ENCODE results near the gene ARHGEF40. TPM values are rescaled to one million over a fixed set of nuclear protein-coding genes. Genes with fewer than 3 reads are reported as not detected.
"Not testable (repeated sequence)": the region's sequence is repeated elsewhere in the genome, so short reads cannot be mapped to it uniquely, and the experiment has no call there.

ARHGEF40 gene
- total RNA-seq, 2 experiments from 2014 or later: 0.11 to 0.48 TPM

GRCh38 chr14:21037156-21037555, 32.9 kb upstream of the ARHGEF40 start:
- ChIA-PET CTCF (interaction anchor here (0.8 kb wide), 1 partner anchor 22 kb away, joined by 4 read pairs; no protein-coding TSS in a partner anchor), POLR2A (no interaction called here)

- ChIA-PET POLR2A (no interaction called here), CTCF (interaction anchor here (1.8 to 4.2 kb wide), 2 partner anchors 25 to 54 kb away, joined by 7 to 45 read pairs; no protein-coding TSS in a partner anchor)
Measured at GRCh38 chr14:21038441-21039422, 31.4 kb upstream of the ARHGEF40 start.

GRCh38 chr14:21039585-21040369, 30.3 kb upstream of the ARHGEF40 start:
- POLR2A ChIA-PET: no interaction called here
- CTCF ChIA-PET: interaction anchor here (1.0 to 4.2 kb wide), 4 partner anchors 10 to 53 kb away, joined by 3 to 45 read pairs (median 5); no protein-coding TSS in a partner anchor

GRCh38 chr14:21040370-21040925, 29.7 kb upstream of the ARHGEF40 start:
- ChIA-PET POLR2A (no interaction called here), CTCF (interaction anchor here (1.0 to 4.2 kb wide), 4 partner anchors 11 to 52 kb away, joined by 3 to 45 read pairs (median 5); no protein-coding TSS in a partner anchor)

GRCh38 chr14:21040941-21041340, 29.2 kb upstream of the ARHGEF40 start:
- CTCF ChIA-PET: interaction anchor here (4.2 kb wide), 1 partner anchor 28 kb away, joined by 45 read pairs; no protein-coding TSS in a partner anchor
- POLR2A ChIA-PET: not testable (repeated sequence)

- POLR2A ChIA-PET: no interaction called here
- CTCF ChIA-PET: interaction anchor here (0.9 to 4.2 kb wide), 2 partner anchors 28 to 71 kb away, joined by 3 to 45 read pairs; no protein-coding TSS in a partner anchor
Measured at GRCh38 chr14:21041676-21042433, 28.2 kb upstream of the ARHGEF40 start, which contains the start of gene RNASE7. Gene RNASE7, plus strand, starts transcription at chr14:21042362. Its CDS starts 631 bp downstream, at chr14:21042993.

- POLR2A ChIA-PET: no interaction called here
- CTCF ChIA-PET: interaction anchor here (0.9 kb wide), 1 partner anchor 72 kb away, joined by 3 read pairs; no protein-coding TSS in a partner anchor
Measured at GRCh38 chr14:21042918-21043317, 27.2 kb upstream of the ARHGEF40 start.

GRCh38 chr14:21043387-21043973, 26.6 kb upstream of the ARHGEF40 start:
- ChIA-PET POLR2A (no interaction called here), CTCF (interaction anchor here (0.6 to 1.0 kb wide), 3 partner anchors 22 to 148 kb away, joined by 3 to 4 read pairs (median 4); no protein-coding TSS in a partner anchor)

GRCh38 chr14:21043974-21044618, 26.0 kb upstream of the ARHGEF40 start:
- CTCF ChIA-PET: interaction anchor here (0.6 to 1.0 kb wide), 3 partner anchors 21 to 147 kb away, joined by 3 to 4 read pairs (median 4); no protein-coding TSS in a partner anchor
- POLR2A ChIA-PET: no interaction called here

GRCh38 chr14:21047378-21047781, 22.7 kb upstream of the ARHGEF40 start:
- ChIA-PET POLR2A (no interaction called here), CTCF (interaction anchor here (0.7 to 1.3 kb wide), 4 partner anchors 21 to 60 kb away, joined by 3 read pairs; no protein-coding TSS in a partner anchor)

- POLR2A ChIA-PET: no interaction called here
- CTCF ChIA-PET: no interaction called here
Measured at GRCh38 chr14:21048638-21049037, 21.5 kb upstream of the ARHGEF40 start.

- CTCF ChIA-PET: no interaction called here
- POLR2A ChIA-PET: no interaction called here
Measured at GRCh38 chr14:21049271-21049673, 20.8 kb upstream of the ARHGEF40 start.

- CTCF ChIA-PET: interaction anchor here (0.7 to 1.4 kb wide), 3 partner anchors 11 to 42 kb away, joined by 3 to 5 read pairs (median 4); no protein-coding TSS in a partner anchor
- POLR2A ChIA-PET: no interaction called here
Measured at GRCh38 chr14:21050597-21050996, 19.5 kb upstream of the ARHGEF40 start.

- ChIA-PET CTCF (interaction anchor here (0.6 kb wide), 1 partner anchor 391 kb away, joined by 3 read pairs; no protein-coding TSS in a partner anchor), POLR2A (no interaction called here)
Measured at GRCh38 chr14:21053184-21054122, 16.7 kb upstream of the ARHGEF40 start.

- ChIA-PET CTCF (interaction anchor here (0.6 kb wide), 1 partner anchor 392 kb away, joined by 3 read pairs; no protein-coding TSS in a partner anchor), POLR2A (no interaction called here)
Measured at GRCh38 chr14:21054123-21054767, 15.9 kb upstream of the ARHGEF40 start.

- ChIA-PET POLR2A (no interaction called here), CTCF (no interaction called here)
Measured at GRCh38 chr14:21054768-21055145, 15.3 kb upstream of the ARHGEF40 start.

Measured in activated CD8-positive, alpha-beta memory T cell treated with anti-CD3 and anti-CD28 coated beads for 36 hours (primary cell).